ENCODE results near the gene CYRIA. TPM values are rescaled to one million over a fixed set of nuclear protein-coding genes. Genes with fewer than 3 reads are reported as not detected.

The CYRIA gene
- 2.1 and 4.3 TPM in 2 replicates for total RNA-seq

DNA sequence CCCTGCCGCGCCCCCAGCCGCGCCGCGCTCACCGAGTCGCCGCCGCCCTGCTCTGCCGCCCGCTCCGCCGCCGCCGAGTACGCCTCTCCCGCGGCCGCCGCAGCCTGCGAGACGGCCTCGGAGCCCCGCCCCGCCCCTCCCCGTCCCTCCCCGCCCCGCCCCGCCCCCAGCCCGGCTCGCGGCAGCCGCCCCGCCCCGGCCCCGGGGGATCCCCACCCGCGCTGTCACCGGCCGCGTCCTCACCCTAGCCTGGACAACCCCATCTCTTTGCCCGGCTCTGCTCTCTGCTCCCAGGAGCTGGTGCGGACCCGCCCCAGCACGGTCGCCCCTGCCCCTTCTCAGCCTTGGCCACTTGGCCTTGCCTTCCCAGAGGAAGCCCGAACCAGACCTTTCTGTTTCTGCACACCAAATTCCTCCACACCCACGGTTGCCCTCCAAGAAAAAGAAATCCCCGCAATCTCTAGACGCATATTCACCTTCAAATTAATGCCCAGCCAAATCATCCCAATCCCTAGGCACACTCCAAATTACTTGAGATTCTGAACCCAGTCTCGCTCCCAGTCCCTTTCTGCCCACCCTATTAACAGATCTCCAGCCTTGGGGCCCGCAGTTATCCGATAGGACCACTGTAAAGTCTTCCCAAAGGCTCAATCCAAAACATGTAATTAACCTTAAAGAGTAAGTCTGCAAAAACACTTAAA is at the start of gene CYRIA:
Gene CYRIA (minus strand): TSS at position 87 of the 701 bp plus-strand sequence. CDS start 77,715 bp downstream, outside the sequence.

